T-helper 22 cell (primary cell): ENCODE results near the gene KRTAP10-9.
A peak's percentile ranks its signal among the peaks of the same experiment; 100 is the strongest.
"Not testable (repeated sequence)": the region's sequence is repeated elsewhere in the genome, so short reads cannot be mapped to it uniquely, and the experiment has no call there.

Experiments used
- DNase-seq: peaks from one replicate; pipeline ENCODE4 v3.0.0-alpha.2; 2020; ENCODE audit warnings: low read depth

The KRTAP10-9 gene

GRCh38 chr21:44615466-44615865, 11.4 kb upstream of the KRTAP10-9 start:
- DNase-seq: no peak

GRCh38 chr21:44615911-44616590, 10.8 kb upstream of the KRTAP10-9 start:
- DNase-seq: no peak

GRCh38 chr21:44616591-44616926, 10.3 kb upstream of the KRTAP10-9 start:
- DNase-seq: no peak

GRCh38 chr21:44617071-44617501, 9.8 kb upstream of the KRTAP10-9 start:
- no peak for DNase-seq

GRCh38 chr21:44618504-44618903, 8.4 kb upstream of the KRTAP10-9 start:
- DNase-seq: no peak

- DNase-seq: peak; percentile 44
Observed at GRCh38 chr21:44618909-44619308, 8.0 kb upstream of the KRTAP10-9 start.

- no peak for DNase-seq
Observed at GRCh38 chr21:44619886-44620285, 7.0 kb upstream of the KRTAP10-9 start.

- no peak for DNase-seq
Observed at GRCh38 chr21:44623575-44623974, 3.3 kb upstream of the KRTAP10-9 start.

- DNase-seq: no peak
Observed at GRCh38 chr21:44625756-44626155, 1.1 kb upstream of the KRTAP10-9 start.

- no peak for DNase-seq
Observed at GRCh38 chr21:44626262-44626661, 631 bp upstream of the KRTAP10-9 start.

- not testable (repeated sequence) for DNase-seq
Observed at GRCh38 chr21:44627181-44627822, 409 bp downstream of the KRTAP10-9 start.

GRCh38 chr21:44627831-44628233, 939 bp downstream of the KRTAP10-9 start:
- DNase-seq: not testable (repeated sequence)

GRCh38 chr21:44628707-44629391, 2.0 kb downstream of the KRTAP10-9 start:
- DNase-seq: no peak

GRCh38 chr21:44630440-44630839, 3.5 kb downstream of the KRTAP10-9 start:
- no peak for DNase-seq

- DNase-seq: no peak
Observed at GRCh38 chr21:44632067-44632466, 5.2 kb downstream of the KRTAP10-9 start.

- no peak for DNase-seq
Observed at GRCh38 chr21:44636209-44637017, 9.5 kb downstream of the KRTAP10-9 start.

GRCh38 chr21:44637018-44637850, 10.3 kb downstream of the KRTAP10-9 start, which contains the start of gene KRTAP10-10:
Gene KRTAP10-10 (plus strand): TSS chr21:44637356. CDS start chr21:44637418, 62 bp downstream.
- DNase-seq: no peak

- DNase-seq: not testable (repeated sequence)
Observed at GRCh38 chr21:44637851-44638348, 11.0 kb downstream of the KRTAP10-9 start.

GRCh38 chr21:44638506-44639330, 11.8 kb downstream of the KRTAP10-9 start:
- not testable (repeated sequence) for DNase-seq

- DNase-seq: no peak
Observed at GRCh38 chr21:44639331-44639655, 12.4 kb downstream of the KRTAP10-9 start.
